RWPE2 (cell line): Measurements from ENCODE around the gene PATJ.

Experiments
- ATAC-seq: fragments of 200-7000 bp; cut with Tn5 transposase; 3 replicates; pipeline ENCODE4 v1.9.1; 2021; ENCODE audit warnings: low read depth
- DNase-seq: peaks from one replicate; pipeline ENCODE4 v3.0.0-alpha.2; 2020; ENCODE audit warnings: low spot score
- H3K27ac ChIP-seq: fragments of 450-650 bp; 2 replicates; pipeline ENCODE4 v1.5.1; 2017; ENCODE audit warnings: mild to moderate bottlenecking; ENCODE audit not compliant: poor library complexity, severe bottlenecking
- H3K27me3 ChIP-seq: fragments of 250-450 bp; sonication (Bioruptor Pico); 2 replicates; pipeline ENCODE4 v1.5.1; 2021; ENCODE audit warnings: mild to moderate bottlenecking, moderate library complexity; ENCODE audit not compliant: insufficient read depth, poor library complexity, severe bottlenecking
- H3K36me3 ChIP-seq: fragments of 250-450 bp; sonication (Bioruptor Pico); 2 replicates; pipeline ENCODE4 v1.5.1; 2020; ENCODE audit warnings: low read depth, mild to moderate bottlenecking, moderate library complexity
- H3K4me1 ChIP-seq: fragments of 250-450 bp; sonication (Bioruptor Pico); 2 replicates; pipeline ENCODE4 v1.5.1; 2021; ENCODE audit warnings: mild to moderate bottlenecking, moderate library complexity; ENCODE audit not compliant: insufficient read depth, poor library complexity, severe bottlenecking
- H3K4me3 ChIP-seq: fragments of 250-450 bp; sonication (Bioruptor Pico); 2 replicates; pipeline ENCODE4 v1.5.1; 2021; ENCODE audit warnings: mild to moderate bottlenecking, moderate library complexity; ENCODE audit not compliant: severe bottlenecking
- H3K9me3 ChIP-seq: fragments of 250-450 bp; sonication (Bioruptor Pico); 2 replicates; pipeline ENCODE4 v1.5.1; 2021; ENCODE audit warnings: mild to moderate bottlenecking, moderate library complexity; ENCODE audit not compliant: severe bottlenecking
- CTCF ChIP-seq: fragments of 450-650 bp; IDR thresholded peaks from one replicate; pipeline ENCODE4 v1.5.1; 2017; ENCODE audit warnings: mild to moderate bottlenecking, moderate library complexity; ENCODE audit not compliant: poor library complexity, severe bottlenecking

Gene PATJ

GRCh38 chr1:62207187-62207586 is 464.9 kb downstream of the PATJ start:
- H3K36me3 ChIP-seq, result no peaks in the 10 kb centered on the region
- no peaks in the 10 kb centered on the region for H3K27me3 ChIP-seq
- no peak for ATAC-seq
- no peak overlapping the region for H3K4me3 ChIP-seq
- H3K9me3 ChIP-seq, result peaks cover 11% of the 10 kb centered on the region
- TF ChIP-seq CTCF, result no peak
- H3K27ac ChIP-seq, result no peak overlapping the region
- H3K4me1 ChIP-seq, result peaks cover 5% of the 10 kb centered on the region
- DNase-seq, result no peak

GRCh38 chr1:62208087-62208486 is 465.8 kb downstream of the PATJ start:
- ATAC-seq, result no peak
- Histone ChIP-seq H3K4me1 (peaks cover 5% of the 10 kb centered on the region), H3K4me3 (no peak overlapping the region), H3K27me3 (no peaks in the 10 kb centered on the region), H3K27ac (no peak overlapping the region), H3K9me3 (peaks cover 11% of the 10 kb centered on the region), H3K36me3 (no peaks in the 10 kb centered on the region)
- no peak for TF ChIP-seq CTCF
- no peak for DNase-seq

- no peak overlapping the region for H3K4me3 ChIP-seq
- H3K9me3 ChIP-seq, result peaks cover 11% of the 10 kb centered on the region
- no peaks in the 10 kb centered on the region for H3K36me3 ChIP-seq
- TF ChIP-seq CTCF, result no peak
- H3K27ac ChIP-seq, result no peak overlapping the region
- H3K4me1 ChIP-seq, result peaks cover 5% of the 10 kb centered on the region
- ATAC-seq, result no peak
- no peaks in the 10 kb centered on the region for H3K27me3 ChIP-seq
- no peak for DNase-seq
Measured at GRCh38 chr1:62208970-62209369, 466.7 kb downstream of the PATJ start.

- DNase-seq (no peak), ATAC-seq (peak; percentile 91)
- Histone ChIP-seq H3K4me3 (no peak overlapping the region), H3K27me3 (no peaks in the 10 kb centered on the region), H3K27ac (peak overlapping the region; percentile 66), H3K9me3 (peaks cover 11% of the 10 kb centered on the region), H3K4me1 (peaks cover 5% of the 10 kb centered on the region), H3K36me3 (no peaks in the 10 kb centered on the region)
- TF ChIP-seq CTCF, result peak; percentile 70
Measured at GRCh38 chr1:62209931-62210595, 467.8 kb downstream of the PATJ start.

- Histone ChIP-seq H3K27ac (peak overlapping the region; percentile 66), H3K36me3 (no peaks in the 10 kb centered on the region), H3K4me3 (no peak overlapping the region), H3K4me1 (peaks cover 5% of the 10 kb centered on the region), H3K9me3 (peaks cover 11% of the 10 kb centered on the region), H3K27me3 (no peaks in the 10 kb centered on the region)
- TF ChIP-seq CTCF, result no peak
- ATAC-seq (no peak), DNase-seq (no peak)
Measured at GRCh38 chr1:62210960-62211359, 468.7 kb downstream of the PATJ start.
